LNCaP clone FGC (cell line): ENCODE results near the gene DKK3.

Source experiments
- DNase-seq: peaks from one replicate; pipeline ENCODE4 v3.0.0-alpha.2; 2011; ENCODE audit warnings: low read depth
- H3K4me3 ChIP-seq: 2 replicates; pipeline ENCODE4 v1.5.1; 2011; ENCODE audit warnings: mild to moderate bottlenecking, low read depth, low read length, control low read depth
- TF ChIP-seq, protein P1 (sequence below): IDR thresholded peaks from 2 replicates; pipeline ENCODE4 v1.5.1; 2012; ENCODE audit warnings: mild to moderate bottlenecking; ENCODE audit not compliant: control insufficient read depth, insufficient read depth; ENCODE audit errors: extremely low read depth

The DKK3 gene

DNA sequence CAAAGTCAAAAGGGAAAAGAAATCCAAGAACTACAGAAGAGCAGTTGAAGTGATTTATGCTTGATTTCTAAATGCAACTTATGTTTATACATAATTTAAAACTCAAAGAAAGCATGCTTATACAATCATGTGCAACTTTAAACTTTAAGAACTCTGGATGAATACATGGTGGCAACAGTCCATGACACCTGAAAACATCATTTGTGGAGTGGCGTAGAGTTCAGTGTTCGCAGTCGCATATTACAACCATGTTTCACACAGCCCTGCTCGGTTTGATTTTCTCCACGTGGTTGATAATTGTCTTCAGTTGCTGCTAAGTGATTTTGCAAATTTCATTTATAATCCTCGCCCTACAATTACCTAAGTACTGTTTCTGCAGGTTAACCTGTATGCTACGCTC is 45.4 kb downstream of the DKK3 start:
- TF ChIP-seq, protein P1, sequence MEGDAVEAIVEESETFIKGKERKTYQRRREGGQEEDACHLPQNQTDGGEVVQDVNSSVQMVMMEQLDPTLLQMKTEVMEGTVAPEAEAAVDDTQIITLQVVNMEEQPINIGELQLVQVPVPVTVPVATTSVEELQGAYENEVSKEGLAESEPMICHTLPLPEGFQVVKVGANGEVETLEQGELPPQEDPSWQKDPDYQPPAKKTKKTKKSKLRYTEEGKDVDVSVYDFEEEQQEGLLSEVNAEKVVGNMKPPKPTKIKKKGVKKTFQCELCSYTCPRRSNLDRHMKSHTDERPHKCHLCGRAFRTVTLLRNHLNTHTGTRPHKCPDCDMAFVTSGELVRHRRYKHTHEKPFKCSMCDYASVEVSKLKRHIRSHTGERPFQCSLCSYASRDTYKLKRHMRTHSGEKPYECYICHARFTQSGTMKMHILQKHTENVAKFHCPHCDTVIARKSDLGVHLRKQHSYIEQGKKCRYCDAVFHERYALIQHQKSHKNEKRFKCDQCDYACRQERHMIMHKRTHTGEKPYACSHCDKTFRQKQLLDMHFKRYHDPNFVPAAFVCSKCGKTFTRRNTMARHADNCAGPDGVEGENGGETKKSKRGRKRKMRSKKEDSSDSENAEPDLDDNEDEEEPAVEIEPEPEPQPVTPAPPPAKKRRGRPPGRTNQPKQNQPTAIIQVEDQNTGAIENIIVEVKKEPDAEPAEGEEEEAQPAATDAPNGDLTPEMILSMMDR: no peak
- DNase-seq: no peak
- no peak overlapping the region for H3K4me3 ChIP-seq

DNA sequence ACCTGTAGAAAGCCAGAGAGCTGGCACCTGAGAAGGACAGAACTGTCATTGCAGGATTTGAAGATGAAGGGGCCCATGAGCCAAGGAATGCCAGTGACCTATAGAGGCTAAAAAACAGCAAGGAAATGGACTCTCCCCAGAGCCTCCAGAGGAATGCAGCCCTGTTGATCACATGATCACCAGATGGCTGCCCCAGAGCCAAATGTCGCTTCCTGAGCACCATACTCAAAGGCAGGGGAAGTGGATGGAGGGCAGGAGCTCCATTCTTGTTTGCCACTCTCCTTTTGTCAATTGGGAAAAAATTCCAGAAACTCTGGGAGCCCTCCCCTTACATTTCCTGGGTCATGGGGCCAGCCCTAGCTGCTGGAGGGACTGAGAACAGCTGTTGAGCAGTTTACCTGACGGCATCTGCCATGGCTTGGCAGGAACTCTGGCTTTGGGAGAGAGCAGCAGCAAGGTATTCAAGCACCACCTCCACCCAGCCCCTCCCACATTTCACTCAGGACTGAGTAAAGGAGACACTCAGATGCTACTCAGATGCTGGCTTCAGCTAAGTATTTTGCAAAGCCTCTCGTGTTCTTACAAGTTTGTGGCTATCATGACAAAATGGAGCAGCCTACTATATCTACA is 46.9 kb downstream of the DKK3 start:
- no peak overlapping the region for H3K4me3 ChIP-seq
- TF ChIP-seq, protein P1: no peak
- no peak for DNase-seq

DNA sequence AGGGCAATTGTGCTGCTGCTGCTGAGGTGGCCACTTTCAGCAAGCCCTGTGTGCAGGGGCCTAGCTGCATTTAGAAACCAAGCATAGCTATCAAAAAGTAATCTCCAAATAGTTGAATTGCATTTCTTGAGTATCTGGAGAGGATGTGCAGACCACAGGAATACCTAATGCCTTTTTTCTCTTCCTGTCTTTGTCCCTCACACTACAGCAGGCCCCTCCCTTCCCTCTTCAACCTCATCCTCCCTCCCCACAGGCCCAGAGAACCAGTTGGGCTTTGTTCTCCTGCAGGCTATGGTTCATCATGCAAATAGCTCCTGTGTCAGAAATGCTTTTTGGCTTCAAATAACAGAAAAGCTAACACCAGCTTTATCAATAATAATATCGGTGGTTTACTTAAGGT is 47.7 kb downstream of the DKK3 start:
- no peak for DNase-seq
- no peak overlapping the region for H3K4me3 ChIP-seq
- TF ChIP-seq, protein P1: no peak

DNA sequence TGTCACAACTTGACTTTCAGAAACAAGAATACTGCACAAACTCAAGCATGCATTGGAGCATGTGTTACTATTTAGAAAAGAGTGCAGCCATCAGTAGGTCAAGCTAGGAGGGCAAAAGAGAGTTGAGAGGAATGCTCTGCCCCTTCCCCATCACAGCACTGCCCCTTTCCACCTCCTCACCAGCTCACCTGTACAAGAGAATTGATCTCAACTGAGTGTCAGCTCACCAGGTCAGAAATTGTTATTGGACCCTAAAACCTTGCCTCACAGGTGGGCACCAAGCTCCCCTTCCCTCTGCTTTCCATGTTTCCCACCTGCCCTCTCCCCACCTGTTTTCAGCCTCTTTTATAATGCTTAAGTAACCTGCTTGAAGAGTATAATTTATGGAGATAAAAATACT is 48.8 kb downstream of the DKK3 start:
- DNase-seq: no peak
- TF ChIP-seq, protein P1: no peak
- H3K4me3 ChIP-seq: no peak overlapping the region

DNA sequence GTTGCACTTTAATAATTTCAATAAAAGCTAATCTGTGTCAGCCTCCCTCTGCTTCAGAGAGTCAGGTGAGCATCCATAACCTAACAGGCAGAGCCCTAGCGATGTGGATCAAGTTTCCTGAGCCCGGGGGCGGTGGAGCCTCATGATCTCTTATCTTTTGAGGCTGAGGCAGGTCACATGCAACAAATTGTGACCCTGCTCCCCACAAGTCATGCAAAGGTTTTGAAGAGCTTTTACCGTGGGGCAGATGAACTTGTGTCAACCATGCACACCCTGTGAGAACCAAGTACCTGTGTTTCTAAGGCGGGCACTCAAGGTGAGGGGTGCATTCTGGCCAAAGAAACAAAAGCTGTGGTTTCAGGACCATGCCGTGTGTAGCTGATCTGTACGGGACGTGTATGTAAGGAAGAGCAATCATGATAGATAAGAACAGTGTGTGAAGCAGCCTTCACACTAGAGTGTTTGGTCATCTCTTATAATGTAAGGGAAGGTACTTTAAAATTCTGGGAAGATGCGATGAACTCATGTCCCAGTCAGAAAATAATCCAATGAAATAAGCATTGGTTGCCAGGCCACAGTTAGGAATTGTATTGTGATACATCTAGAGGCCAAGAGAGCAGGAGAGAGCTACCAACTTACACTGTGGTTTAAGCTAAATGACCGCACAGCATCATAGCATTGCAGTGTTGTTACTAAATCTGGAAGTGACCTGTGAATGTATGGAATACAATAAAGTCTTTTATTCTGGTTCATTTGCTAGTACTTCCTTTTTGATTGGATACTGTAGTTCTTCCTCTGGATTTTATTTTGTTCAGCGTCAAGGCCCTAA is 49.8 kb downstream of the DKK3 start:
- H3K4me3 ChIP-seq: no peak overlapping the region
- DNase-seq: no peak
- TF ChIP-seq, protein P1: no peak

DNA sequence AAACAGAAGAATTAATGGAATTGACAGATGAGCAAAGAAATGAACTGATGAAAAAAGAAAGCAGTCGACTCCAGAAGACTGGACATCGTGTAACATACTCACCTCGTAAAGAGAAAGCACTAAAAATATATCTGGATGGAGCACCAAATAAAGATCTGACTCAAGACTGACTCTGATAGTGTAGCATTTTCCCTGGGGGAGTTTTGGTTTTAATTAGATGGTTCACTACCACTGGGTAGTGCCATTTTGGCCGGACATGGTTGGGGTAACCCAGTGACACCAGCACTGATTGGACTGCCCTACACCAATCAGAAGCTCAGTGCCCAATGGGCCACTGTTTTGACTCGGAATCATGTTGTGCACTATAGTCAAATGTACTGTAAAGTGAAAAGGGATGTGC is 52.4 kb downstream of the DKK3 start:
- TF ChIP-seq, protein P1: no peak
- DNase-seq: no peak
- H3K4me3 ChIP-seq: no peak overlapping the region
